NB4 (cell line): Measurements from ENCODE around the gene PCDH18.

Source experiments
- DNase-seq: peaks from one replicate; pipeline ENCODE4 v3.0.0; 2010; ENCODE audit warnings: low read depth
- H3K4me3 ChIP-seq: one replicate; pipeline ENCODE4 v1.5.1; 2011; ENCODE audit warnings: mild to moderate bottlenecking, low read depth, low read length, moderate library complexity
- MYC ChIP-seq: IDR thresholded peaks from 2 replicates; pipeline ENCODE4 v1.6.1; 2011; ENCODE audit warnings: low read depth, low read length
- POLR2A ChIP-seq: IDR thresholded peaks from 2 replicates; pipeline ENCODE4 v1.6.1; 2011; ENCODE audit warnings: mild to moderate bottlenecking; ENCODE audit not compliant: insufficient read length; ENCODE audit errors: extremely low read depth
- TF ChIP-seq, protein P1 (sequence below): IDR thresholded peaks from one replicate; pipeline ENCODE4 v1.5.1; 2012; ENCODE audit warnings: low read depth, low read length
- TF ChIP-seq, protein P2 (sequence below): IDR thresholded peaks from 2 replicates; pipeline ENCODE4 v1.6.1; 2011; ENCODE audit warnings: low read depth, low read length

The PCDH18 gene

GRCh38 chr4:137532869-137533236, 559 bp upstream of the PCDH18 start:
- no peak for DNase-seq
- TF ChIP-seq, protein P1, sequence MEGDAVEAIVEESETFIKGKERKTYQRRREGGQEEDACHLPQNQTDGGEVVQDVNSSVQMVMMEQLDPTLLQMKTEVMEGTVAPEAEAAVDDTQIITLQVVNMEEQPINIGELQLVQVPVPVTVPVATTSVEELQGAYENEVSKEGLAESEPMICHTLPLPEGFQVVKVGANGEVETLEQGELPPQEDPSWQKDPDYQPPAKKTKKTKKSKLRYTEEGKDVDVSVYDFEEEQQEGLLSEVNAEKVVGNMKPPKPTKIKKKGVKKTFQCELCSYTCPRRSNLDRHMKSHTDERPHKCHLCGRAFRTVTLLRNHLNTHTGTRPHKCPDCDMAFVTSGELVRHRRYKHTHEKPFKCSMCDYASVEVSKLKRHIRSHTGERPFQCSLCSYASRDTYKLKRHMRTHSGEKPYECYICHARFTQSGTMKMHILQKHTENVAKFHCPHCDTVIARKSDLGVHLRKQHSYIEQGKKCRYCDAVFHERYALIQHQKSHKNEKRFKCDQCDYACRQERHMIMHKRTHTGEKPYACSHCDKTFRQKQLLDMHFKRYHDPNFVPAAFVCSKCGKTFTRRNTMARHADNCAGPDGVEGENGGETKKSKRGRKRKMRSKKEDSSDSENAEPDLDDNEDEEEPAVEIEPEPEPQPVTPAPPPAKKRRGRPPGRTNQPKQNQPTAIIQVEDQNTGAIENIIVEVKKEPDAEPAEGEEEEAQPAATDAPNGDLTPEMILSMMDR, result no peak
- TF ChIP-seq, protein P2, sequence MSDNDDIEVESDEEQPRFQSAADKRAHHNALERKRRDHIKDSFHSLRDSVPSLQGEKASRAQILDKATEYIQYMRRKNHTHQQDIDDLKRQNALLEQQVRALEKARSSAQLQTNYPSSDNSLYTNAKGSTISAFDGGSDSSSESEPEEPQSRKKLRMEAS, result no peak
- no peak for TF ChIP-seq MYC
- no peak for TF ChIP-seq POLR2A
- no peak overlapping the region for H3K4me3 ChIP-seq

DNA sequence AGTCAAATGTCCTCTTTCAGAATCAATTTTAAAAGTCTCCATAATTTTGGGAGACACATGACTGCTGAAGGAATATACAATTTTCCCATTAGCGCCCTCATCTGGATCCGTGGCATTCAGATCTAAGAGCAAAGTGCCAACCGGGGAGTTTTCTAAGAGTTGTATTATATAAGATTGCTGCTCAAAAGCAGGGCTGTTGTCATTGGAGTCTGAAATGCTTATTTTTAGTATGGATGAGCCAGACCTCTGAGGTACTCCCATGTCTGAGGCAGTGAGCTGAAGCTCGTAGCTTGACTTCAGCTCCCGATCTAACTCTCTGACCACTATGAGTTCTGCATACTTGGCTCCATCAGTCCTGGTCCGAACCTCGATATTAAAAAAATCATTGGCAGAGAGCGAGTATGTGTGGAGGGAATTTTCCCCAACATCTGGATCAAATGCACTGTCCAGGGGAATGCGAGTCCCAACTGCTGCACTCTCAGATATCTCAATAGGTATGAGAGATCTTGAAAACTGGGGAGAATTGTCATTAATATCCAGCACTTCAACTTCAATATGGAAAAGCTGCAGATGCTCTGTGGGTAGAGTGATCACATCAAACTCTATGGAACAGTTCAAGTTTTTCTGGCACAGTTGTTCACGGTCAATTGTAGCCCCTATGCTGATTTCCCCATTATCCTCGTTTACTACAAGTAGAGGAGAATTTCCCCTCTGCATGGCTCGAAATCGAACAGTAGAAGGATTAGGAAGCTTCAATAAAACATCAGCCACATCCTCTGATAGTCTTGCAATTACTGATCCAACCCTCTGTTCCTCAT, 917 bp downstream of the PCDH18 start:
- H3K4me3 ChIP-seq, result no peak overlapping the region
- TF ChIP-seq, protein P1, result no peak
- TF ChIP-seq MYC, result no peak
- TF ChIP-seq POLR2A, result no peak
- TF ChIP-seq, protein P2, result no peak
- DNase-seq, result no peak

GRCh38 chr4:137530176-137530575, 2.1 kb downstream of the PCDH18 start:
- TF ChIP-seq, protein P1, result no peak
- TF ChIP-seq, protein P2, result no peak
- TF ChIP-seq POLR2A (no peak), MYC (no peak)
- no peak overlapping the region for H3K4me3 ChIP-seq
- peak; percentile 73 for DNase-seq

GRCh38 chr4:137529432-137529831, 2.9 kb downstream of the PCDH18 start:
- H3K4me3 ChIP-seq, result no peak overlapping the region
- DNase-seq, result no peak
- TF ChIP-seq POLR2A, result no peak
- TF ChIP-seq, protein P1, result no peak

- no peak for TF ChIP-seq POLR2A
- TF ChIP-seq, protein P1, result no peak
- TF ChIP-seq MYC, result no peak
- TF ChIP-seq, protein P2, result no peak
- H3K4me3 ChIP-seq, result no peak overlapping the region
- DNase-seq, result no peak
Measured at GRCh38 chr4:137528673-137529072, 3.6 kb downstream of the PCDH18 start.

- H3K4me3 ChIP-seq, result no peak overlapping the region
- TF ChIP-seq, protein P2, result no peak
- TF ChIP-seq, protein P1, result no peak
- no peak for DNase-seq
Measured at GRCh38 chr4:137526681-137527080, 5.6 kb downstream of the PCDH18 start.
